ENCODE measurements around the gene NUP214.

- TF ChIP-seq POLR2A (IDR thresholded peaks at IDR 0.05; ENCODE audit: low read depth, low read length), result no peak
- no peak for TF ChIP-seq POLR2AphosphoS5 (IDR thresholded peaks at IDR 0.05; ENCODE audit: low read depth, low read length)
Observed at GRCh38 chr9:131276891-131277286, 151.5 kb downstream of the NUP214 start.
